Epithelial cell of proximal tubule (primary cell): ENCODE measurements around the gene CHD1L. TPM values are rescaled to one million over a fixed set of nuclear protein-coding genes. Genes with fewer than 3 reads are reported as not detected.

Experiments used
- DNase-seq: peaks from one replicate; pipeline ENCODE4 v3.0.0-alpha.2; 2011; ENCODE audit warnings: low read depth
- H3K4me3 ChIP-seq: 2 replicates; pipeline ENCODE4 v1.5.1; 2011; ENCODE audit warnings: low read depth, mild to moderate bottlenecking, low read length
- total RNA-seq: library from RNA; depleted of rRNA; stranded (reverse); fragments of >200 nt; gene quantifications from 2 replicates; pipeline ENCODE4 v1.2.3, GENCODE V29; 2015
- TF ChIP-seq, protein P1 (sequence below): conservative IDR thresholded peaks from 2 replicates; pipeline ENCODE4 v1.5.1; 2012; ENCODE audit warnings: low read depth, mild to moderate bottlenecking, low read length

The CHD1L gene
- total RNA-seq, 1 donor from 2014 or later = 28.0 TPM

- DNase-seq = no peak
- TF ChIP-seq, protein P1, sequence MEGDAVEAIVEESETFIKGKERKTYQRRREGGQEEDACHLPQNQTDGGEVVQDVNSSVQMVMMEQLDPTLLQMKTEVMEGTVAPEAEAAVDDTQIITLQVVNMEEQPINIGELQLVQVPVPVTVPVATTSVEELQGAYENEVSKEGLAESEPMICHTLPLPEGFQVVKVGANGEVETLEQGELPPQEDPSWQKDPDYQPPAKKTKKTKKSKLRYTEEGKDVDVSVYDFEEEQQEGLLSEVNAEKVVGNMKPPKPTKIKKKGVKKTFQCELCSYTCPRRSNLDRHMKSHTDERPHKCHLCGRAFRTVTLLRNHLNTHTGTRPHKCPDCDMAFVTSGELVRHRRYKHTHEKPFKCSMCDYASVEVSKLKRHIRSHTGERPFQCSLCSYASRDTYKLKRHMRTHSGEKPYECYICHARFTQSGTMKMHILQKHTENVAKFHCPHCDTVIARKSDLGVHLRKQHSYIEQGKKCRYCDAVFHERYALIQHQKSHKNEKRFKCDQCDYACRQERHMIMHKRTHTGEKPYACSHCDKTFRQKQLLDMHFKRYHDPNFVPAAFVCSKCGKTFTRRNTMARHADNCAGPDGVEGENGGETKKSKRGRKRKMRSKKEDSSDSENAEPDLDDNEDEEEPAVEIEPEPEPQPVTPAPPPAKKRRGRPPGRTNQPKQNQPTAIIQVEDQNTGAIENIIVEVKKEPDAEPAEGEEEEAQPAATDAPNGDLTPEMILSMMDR = no peak
Measured at GRCh38 chr1:147214842-147215539, 27.5 kb upstream of the CHD1L start.

GRCh38 chr1:147215540-147215916, 27.0 kb upstream of the CHD1L start:
- H3K4me3 ChIP-seq = no peak overlapping the region
- TF ChIP-seq, protein P1 = no peak
- no peak for DNase-seq

More at GRCh38 chr1:147214842-147215539, 27.5 kb upstream of the CHD1L start:
- no peak overlapping the region for H3K4me3 ChIP-seq

DNA sequence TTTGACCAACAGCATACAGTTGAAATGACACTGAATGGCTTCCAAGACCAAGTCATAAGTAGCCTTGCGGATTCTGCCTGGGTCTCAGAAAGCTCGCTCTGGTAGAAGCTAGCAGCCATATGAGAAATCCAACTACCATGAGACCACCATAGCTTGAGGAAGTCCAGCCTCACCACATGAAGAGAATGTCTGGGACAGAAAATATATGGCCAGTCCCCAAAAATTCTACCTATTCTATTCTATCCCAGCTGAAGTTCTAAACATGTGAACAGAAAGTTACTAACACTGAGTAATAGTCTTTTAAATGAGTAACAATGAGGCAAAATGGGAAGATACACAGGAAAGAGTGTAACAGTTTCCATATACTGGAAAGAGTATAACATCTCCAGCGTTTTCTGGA, 26.4 kb upstream of the CHD1L start:
- TF ChIP-seq, protein P1 = no peak
- no peak for DNase-seq
- H3K4me3 ChIP-seq = no peak overlapping the region

- H3K4me3 ChIP-seq = no peak overlapping the region
- DNase-seq = no peak
- TF ChIP-seq, protein P1 = no peak
Measured at GRCh38 chr1:147217141-147217540, 25.3 kb upstream of the CHD1L start.

DNA sequence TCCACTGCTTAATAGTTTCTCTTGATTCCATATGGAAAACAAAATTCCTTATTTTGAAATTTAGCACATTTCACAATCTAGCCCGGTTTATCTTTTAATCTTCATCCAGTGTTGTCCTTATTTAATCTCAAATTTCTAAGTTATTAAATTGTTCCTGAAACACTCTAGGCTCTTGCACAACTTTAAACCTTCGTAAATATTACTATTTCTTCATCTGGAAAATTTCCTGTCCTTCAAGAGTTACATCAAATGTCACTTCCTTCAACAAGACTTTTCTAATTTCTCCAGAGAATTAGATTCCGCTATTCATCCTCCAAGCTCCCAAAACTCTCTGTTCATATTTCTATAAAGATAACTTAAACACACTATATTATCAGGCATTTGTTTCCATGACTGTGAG, 23.9 kb upstream of the CHD1L start:
- H3K4me3 ChIP-seq = no peak overlapping the region
- TF ChIP-seq, protein P1 = no peak
- no peak for DNase-seq

GRCh38 chr1:147223740-147224615, 18.5 kb upstream of the CHD1L start:
- peak overlapping the region; percentile 71 for H3K4me3 ChIP-seq
- TF ChIP-seq, protein P1 = no peak
- DNase-seq = no peak
